ENCODE data around the gene GRIN3B.

Gene GRIN3B

GRCh38 chr19:966485-967088 lies 33.6 kb upstream of the GRIN3B start:
- no peak for DNase-seq

DNA sequence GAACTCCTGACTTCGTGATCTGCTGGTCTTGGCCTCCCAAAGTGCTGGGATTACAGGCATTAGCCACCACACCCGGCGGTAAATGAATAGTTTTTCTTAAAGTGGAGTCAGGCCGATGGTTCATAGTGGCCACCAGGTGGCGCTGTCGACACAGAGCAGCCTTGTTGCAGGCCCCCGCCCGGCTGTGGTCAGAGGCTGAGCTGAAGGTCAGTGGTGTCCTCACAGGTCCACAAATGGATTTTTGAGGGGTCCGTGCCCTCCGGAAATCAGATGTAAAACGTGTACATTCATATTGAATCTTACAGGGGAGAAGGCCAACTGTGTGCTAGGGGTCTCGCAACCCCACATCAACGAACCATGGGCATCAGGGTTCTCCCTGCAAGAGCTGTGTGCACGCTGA lies 29.5 kb upstream of the GRIN3B start:
- DNase-seq, result no peak

GRCh38 chr19:971795-972194 lies 28.4 kb upstream of the GRIN3B start:
- DNase-seq, result no peak

DNA sequence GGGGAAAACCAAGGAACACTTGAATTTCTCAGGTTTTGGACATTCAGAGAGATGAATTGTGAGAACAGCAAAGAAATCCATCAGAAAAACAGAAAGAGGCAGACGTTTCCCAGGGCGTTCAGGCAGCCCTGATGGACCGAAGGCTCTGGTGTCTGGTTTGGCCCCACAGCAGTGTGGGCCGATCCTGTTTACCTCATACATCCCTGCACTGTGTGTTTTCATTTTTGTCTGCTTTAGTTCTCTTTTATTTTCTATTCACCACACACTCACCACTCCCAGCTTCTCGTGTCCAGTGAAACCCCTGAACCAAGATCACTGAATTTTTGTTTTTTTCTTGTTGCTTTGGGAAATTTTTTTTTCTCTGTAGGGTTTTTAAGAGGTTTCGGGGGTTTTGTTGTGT lies 27.9 kb upstream of the GRIN3B start:
- DNase-seq, result no peak

DNA sequence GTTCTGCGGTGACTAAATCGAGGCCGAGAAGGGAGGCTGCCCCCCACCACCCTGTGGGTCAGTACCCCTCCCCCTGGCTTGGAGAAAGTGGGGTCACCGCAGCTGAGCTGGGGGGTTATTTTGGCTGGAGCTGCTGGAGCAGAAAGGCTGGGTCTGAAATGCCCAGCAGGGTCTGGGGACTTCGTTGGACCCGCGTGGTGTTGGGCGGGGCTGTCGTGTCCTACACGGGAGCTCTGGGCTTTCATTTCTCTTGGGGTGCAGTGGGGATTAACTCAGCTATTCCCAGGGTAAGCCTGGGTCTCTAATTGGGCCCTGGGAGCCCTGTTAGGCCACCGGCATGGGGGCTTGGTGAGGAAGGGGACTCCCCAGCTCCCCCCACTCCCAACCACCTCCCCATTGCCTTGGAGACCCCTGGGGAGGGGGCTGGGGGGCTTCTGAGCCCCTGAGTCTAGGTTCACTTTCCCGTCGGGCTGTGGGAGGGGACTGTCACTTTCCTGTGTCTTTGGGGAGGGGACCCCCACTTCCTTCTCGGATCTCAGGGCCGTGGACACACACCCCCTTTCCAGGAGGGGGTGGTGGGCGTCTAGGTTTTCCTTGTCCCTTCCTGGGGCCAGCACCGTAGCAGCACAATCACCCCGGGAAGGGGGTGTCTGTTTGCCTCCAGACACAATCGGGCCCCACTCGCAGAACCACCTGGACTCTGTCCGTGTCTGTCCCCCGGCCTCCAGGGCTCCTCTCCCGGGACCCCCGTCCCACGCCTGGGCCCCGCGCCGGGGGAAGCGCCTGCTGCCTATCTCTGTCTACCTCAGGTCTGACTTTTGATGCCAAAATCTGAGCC lies 26.3 kb upstream of the GRIN3B start:
- DNase-seq, result no peak

DNA sequence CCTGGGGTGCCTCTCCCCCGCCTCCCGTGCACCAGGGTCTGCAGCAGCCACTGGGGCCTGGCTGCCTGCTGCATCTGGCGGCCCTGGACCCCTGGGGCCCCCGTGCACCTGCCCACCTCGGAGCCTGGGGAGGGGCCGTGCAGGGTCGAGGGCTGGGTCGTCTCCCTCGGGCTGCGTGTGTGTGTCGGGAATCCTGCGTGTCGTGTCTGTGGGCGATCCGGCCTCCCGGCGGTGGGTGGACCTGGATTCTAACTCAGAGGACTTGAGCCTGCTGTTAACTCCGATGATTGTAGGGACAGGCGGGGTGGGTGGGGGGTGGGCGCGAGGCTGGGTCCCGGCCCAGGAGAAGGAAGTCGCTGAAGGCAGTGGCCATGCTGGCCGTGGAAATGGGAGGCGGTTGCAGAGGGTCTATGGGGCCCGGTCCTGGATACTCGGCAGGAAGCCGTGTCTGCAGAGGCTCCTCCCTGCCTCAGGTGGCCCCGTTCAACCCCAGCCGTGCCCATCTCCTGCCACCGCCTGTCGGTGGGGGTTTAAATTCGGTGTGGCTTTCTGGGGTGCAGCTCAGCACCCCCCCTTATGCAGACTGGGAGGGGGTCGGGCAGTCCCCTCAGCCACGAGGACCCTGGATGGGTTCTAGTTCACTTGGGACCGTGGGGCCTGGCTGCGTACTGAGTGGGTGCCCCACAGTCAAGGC lies 25.5 kb upstream of the GRIN3B start:
- no peak for DNase-seq

GRCh38 chr19:976476-976875 lies 23.7 kb upstream of the GRIN3B start:
- no peak for DNase-seq

DNA sequence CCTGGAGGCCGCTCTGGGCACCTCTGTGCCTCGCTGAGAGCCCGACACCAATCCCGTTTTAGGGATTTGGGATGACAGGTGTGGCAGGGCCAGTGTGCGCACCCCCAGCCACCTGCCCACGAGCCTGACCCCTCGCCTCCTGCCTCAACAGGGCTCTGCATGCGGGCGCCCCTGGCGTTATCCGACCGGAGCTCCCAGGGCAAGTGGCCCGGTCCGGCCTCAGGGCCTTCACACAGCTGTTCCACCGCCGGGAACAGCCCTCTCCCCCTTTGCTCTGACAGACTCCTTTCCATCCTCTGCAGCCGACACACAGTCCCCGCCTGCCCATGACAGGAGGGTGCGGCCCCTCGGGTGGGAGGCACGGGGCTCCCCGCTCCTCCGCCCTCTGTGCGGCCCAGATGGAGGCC lies 23.2 kb upstream of the GRIN3B start:
- no peak for DNase-seq

DNA sequence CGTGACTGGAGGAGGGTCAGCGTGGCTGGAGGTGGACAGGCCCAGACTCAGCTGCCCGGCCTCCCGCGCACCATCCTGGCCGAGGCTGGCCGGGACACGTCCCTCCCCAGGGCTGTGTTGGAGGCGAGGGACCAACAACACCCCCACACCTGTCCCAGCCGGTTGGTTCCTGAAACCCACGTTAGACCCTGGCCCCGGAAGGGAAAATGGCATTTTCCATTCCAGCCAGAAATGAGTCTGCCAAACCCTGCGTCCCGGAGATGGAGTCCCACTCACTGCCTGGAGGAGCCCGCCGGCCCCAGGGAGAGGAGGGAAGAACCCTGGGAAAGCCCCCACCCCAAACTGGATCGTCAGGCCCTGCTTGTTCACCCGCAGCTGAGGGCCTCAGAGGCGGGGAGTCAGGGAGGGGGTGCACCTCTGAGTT lies 20.9 kb upstream of the GRIN3B start:
- DNase-seq, result no peak

- DNase-seq, result no peak
These were observed 19.9 kb upstream of the GRIN3B start for GRCh38 chr19:980133-980998.

DNA sequence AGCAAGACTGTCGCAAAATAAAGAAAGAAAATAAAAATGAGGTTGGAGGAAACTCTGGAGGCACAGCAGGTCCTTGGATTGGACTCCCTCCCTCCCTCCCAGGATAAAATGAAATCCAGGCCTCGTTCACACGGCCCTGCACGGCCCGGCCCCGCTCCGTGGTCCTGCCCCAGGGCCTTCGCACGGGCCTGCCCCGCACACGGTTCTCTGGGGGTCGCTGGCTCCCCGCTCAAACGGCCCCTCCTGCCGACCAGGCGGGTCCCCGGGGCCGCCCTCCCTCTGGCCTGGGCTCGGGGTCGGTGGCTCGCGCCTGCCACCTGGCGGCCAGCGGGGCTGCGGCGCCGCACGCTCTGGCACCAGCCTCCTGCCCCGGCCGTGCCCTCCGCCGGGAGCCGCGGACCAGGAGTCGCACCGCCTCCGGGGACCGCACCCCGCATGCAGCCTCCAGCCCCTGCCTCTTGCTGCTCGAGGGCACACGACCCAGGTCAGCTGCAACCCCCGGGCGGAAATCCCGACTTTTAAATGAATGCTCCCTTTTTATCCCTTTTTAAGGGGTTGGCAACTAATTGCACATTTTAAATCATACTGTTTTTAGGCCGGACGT lies 17.6 kb upstream of the GRIN3B start:
- peak; percentile 79 for DNase-seq

DNA sequence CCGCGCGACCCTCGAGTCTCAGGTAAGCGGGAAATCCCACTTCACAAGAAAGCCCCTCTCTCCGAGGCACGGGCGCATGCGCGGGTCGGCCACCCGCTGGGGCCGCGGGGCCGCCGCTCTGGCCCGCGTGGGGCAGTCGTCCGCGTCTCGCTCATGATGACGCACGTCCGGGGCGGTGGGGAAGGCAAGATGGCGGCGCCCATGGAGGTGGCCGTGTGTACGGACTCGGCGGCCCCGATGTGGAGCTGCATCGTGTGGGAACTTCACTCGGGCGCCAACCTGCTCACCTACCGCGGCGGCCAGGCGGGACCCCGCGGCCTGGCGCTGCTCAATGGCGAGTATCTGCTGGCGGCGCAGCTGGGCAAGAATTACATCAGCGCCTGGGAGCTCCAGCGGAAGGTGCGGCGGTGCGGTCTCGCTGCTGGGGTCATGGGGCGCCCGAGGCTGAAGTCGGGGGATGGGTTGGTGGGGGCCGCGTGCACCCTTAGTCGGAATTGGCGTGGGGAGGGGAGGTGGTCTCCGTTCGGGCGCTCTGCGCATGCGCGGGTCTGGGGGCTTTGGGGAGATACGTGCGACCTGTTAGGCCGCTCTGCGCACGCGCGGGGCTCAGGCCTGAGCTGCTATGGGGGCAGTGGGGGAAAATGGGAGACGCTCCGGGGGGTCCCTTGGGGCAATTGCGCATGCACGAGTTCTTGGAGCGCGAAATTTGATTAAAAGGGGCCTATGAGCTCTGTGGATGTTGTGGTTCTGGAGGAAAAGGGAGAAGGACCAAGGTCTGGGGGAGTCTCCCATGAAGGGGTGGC lies 15.9 kb upstream of the GRIN3B start, which contains the start of gene WDR18:
TSS of gene WDR18 (plus strand) at position 181 of the 803 bp plus-strand sequence. CDS start at position 190, 9 bp downstream.
- peak; percentile 92 for DNase-seq

- DNase-seq, result no peak
These were observed 14.1 kb upstream of the GRIN3B start for GRCh38 chr19:986083-986482.

- DNase-seq, result no peak
These were observed 12.1 kb upstream of the GRIN3B start for GRCh38 chr19:988081-988480.

DNA sequence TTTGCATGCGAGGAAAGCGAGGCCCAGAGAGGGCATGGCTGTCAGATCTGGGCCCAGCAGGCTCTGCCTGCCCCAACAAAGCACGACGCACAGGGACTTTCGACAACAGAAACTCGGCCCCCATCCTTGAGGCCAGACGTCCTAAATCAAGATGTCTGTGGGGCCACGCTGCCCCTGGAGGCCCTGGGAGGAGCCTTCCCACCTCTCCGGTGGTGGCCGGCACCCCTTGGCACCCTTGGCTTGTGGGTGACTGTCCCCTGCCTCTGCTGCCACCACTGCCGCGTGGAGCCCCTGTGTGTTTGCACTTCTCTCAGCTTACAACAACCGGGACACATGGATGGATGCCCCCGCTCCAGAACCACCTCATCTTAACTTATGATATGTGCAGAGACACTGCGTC lies 11.7 kb upstream of the GRIN3B start:
- no peak for DNase-seq

GRCh38 chr19:989381-990081 lies 10.7 kb upstream of the GRIN3B start:
- no peak for DNase-seq

GRCh38 chr19:990119-990571 lies 10.1 kb upstream of the GRIN3B start:
- no peak for DNase-seq

DNA sequence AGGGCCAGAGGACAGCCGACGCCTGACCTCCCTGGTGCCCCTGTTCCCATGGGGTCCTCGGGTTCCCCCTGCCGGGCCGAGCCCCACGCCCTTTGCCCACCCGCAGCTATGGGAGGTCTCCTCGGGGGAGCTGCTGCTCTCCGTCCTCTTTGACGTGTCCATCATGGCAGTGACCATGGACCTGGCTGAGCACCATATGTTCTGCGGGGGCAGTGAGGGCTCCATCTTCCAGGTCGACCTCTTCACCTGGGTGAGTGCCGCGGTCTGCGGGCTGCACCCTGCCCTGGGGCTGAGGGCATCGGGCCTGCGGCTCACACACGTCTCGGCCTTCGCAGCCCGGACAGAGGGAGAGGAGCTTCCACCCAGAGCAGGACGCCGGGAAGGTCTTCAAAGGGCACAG lies 9.5 kb upstream of the GRIN3B start:
- no peak for DNase-seq

- peak; percentile 42 for DNase-seq
These were observed 8.9 kb upstream of the GRIN3B start for GRCh38 chr19:991174-991931.
